ENCODE measurements around the gene MSH3.

The MSH3 gene

DNA sequence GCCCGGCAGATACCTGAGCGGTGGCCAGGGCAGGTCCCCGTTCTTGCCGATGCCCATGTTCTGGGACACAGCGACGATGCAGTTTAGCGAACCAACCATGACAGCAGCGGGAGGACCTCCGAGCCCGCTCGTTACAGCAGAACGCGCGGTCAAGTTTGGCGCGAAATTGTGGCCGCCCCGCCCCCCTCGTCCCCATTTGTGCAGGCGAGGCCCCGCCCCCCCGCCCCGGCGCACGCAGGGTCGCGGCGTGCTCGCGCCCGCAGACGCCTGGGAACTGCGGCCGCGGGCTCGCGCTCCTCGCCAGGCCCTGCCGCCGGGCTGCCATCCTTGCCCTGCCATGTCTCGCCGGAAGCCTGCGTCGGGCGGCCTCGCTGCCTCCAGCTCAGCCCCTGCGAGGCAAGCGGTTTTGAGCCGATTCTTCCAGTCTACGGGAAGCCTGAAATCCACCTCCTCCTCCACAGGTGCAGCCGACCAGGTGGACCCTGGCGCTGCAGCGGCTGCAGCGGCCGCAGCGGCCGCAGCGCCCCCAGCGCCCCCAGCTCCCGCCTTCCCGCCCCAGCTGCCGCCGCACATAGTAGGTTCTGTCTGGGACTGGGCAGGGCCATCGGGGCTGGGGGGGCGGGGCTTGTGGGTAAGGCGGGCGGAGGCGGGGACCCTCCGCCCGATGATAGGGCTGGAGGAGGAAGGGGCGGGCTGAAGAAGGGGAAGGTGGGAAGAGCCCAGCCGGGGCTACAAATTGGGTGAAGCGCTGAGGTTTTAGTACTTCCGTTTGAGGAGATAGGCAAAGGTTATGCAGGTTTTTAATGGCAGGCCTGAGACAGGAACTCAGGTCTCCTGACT is at the start of gene MSH3, which contains the start of gene DHFR:
TSS of gene MSH3 (plus strand) at position 262 of the 840 bp plus-strand sequence. CDS start at position 338, 76 bp downstream.
TSS of gene DHFR (minus strand) at position 593 of the 840 bp plus-strand sequence. CDS start at position 99, 494 bp downstream.
- DNase-seq (ENCODE audit: low read depth in 2 of 2) = peak; percentile 74 to 84

DNA sequence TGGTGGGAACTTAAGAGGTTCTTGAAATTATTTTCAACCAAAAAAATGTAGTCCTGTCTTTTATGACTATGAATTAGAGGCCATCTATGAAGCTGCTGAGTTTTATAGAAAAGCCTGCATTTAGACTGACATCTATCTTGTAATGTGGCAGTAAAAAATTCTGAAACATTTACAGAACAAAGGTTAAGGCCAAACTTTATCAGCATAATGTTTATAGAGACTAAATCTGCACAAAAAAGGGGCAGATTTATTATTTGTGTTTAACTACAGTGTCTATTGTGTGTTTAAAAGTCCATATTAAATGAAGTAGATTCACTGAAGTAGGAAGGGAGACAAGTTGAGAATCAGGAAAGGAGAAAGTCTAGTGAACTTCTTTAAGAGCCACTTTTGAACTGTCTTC is 47.1 kb upstream of the MSH3 start:
- DNase-seq (ENCODE audit: low read depth in 2 of 2) = no peak

DNA sequence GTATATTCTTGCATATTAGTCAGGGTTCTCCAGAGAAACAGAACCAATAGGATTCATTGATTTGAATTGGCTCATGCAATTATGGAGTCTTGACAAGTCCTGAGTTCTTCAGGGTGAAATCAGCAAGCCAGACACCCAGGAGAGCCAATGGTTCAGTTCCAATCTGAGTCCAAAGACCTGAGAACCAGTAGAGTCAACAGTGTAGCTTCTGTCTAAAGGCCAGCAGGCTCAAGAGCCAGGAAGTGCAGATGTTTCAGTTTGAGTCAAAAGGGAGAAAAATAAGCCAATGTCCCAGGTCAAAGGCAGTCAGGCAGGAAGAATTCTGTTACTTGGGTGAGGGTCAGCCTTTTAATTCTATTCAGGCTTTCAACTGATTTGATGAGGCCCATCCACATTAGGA is 46.6 kb upstream of the MSH3 start:
- no peak for DNase-seq (ENCODE audit: low read depth in 2 of 2)

DNA sequence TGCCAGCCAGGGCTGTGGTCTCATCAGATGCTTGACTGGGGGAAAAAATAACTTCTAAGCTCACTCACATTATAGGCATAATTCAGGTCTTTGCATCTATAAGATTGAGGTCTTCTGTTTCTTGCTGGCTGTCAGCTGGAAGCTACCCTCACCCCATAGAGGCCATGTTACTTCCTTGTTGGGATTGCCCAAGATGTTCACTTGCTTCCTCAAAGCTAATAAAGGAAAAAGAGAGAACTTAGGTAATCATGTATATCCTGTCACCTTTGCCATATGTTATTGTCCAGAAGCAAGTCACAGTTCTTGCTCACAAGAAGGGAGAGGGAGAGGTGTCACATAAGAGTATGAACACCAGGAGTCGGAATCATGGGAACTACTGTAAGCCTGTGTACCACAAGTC is 45.7 kb upstream of the MSH3 start:
- DNase-seq (ENCODE audit: low read depth in 2 of 2) = no peak

DNA sequence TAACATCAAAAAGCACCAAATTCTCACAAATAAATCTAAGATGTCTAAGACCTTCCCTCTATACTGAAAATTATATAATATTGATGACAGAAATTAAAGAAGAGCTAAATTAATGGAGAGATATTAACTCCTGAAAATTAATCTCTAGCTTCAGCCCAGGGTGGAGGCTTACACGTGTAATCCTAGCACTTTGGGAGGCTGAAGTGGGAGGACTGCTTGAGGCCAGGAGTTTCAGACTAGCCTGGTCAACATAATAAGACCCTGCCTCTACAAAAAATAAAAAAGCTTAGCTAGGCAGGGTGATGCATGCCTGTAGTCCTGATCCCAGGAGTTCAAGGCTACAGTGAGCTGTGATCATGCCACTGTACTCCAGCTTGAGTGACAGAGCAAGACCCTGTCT is 44.8 kb upstream of the MSH3 start:
- no peak for DNase-seq (ENCODE audit: low read depth in 2 of 2)

DNA sequence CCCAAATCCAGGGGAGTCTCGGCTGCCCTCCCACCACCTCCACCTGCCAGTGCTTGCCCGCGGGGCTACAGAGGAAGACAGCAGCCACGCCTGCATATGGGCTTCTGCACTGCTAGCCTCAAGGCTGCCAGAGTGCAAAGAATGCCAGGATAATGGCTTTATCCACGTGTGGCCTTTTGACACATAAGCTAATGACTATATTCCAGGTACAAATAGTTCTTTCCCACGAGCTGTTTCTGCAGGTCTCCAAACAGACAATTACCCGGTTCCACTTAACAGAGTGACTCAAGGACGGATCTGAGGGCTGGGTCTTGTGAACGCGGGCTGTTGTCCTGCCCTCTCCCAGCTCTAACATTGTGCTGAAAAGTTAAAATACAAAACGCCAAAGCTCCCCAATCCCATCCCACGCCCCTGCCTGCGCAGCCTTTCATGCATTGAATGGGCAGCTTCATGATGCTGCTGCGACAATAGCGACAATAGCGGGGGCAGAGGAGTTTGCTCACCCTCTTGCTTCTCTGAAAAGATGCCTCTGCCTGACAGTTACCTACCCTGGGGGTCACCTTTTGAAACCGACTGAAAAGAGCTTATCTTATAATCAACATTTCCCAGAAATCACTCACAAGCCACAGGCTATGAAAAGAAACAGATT is 39.1 kb upstream of the MSH3 start:
- no peak for DNase-seq (ENCODE audit: low read depth in 2 of 2)

DNA sequence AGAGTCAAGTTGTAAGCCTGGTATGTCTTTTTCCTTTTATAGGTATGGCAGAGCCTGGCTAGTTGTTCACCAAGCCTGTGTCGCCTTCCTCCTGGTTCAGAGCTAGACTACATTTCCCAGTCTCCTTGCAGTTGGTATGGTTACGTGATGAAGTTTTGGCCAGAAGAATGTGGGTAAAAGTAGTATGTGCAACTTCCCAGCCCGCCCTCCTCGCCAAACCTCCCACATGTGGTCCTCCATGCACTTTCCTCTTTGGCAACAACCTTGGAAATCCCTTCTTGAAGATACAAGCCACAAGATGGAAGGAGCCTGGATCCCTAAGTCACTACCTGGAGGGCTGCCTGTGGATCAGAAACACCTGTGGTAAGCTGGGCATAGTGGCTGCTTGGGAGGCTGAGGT is 36.0 kb upstream of the MSH3 start:
- no peak for DNase-seq (ENCODE audit: low read depth in 2 of 2)

DNA sequence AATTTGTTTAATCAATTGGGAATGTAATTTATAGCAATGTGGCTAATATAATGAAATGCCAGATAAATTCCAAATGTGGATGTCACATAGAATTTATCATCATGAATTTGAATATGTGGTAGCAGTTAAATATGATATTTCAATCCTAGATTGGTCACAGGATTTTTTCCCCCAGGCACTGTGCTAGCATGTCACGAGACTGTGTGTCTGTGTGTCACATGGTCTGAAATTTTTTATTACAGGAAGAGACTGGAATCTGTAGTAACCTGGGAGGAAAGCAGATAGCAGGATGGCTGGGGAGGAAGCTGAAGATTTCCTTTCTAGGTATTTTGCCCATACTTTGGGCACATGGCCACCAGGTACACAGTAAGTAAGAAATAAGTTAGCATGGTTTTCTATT is 35.4 kb upstream of the MSH3 start:
- no peak for DNase-seq (ENCODE audit: low read depth in 2 of 2)

DNA sequence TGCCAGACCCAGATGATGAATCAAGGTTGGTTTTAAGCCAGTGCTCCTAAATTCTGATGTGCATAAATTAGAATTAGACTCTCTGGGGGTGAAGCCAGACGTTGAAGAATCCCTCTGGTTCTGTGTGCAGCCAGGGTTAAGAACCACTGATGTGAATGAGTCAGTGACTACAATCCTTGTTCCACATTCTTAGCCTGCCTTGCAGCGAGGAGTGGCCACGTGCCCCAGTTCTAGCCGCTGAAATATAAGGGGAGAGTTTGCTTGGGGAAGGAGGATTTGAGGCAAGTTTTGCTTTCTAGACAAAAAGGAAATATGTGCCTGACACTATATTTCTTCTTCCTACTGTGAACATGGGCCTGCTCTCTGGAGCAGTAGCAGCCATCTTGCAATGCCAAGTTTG is 34.2 kb upstream of the MSH3 start:
- DNase-seq (ENCODE audit: low read depth in 2 of 2) = no peak

DNA sequence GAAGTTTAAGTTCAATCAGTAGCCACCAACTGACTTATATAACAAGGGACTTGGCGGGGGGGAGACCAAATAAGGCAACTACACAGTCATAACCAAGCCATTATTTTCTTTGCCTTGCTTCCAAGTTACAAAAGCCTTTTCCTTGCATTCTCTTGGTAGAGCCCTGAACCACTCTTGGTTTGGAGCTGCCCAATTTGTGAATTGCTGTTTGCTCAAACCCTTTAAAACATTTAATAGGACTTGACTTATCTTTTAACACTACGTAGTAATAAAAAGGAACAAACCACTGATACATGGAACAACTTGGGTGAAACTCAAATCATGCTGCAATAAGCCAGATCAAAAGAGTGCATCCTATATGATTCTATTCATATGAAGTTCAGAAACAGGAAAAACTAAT is 31.7 kb upstream of the MSH3 start:
- DNase-seq (ENCODE audit: low read depth in 2 of 2) = no peak

DNA sequence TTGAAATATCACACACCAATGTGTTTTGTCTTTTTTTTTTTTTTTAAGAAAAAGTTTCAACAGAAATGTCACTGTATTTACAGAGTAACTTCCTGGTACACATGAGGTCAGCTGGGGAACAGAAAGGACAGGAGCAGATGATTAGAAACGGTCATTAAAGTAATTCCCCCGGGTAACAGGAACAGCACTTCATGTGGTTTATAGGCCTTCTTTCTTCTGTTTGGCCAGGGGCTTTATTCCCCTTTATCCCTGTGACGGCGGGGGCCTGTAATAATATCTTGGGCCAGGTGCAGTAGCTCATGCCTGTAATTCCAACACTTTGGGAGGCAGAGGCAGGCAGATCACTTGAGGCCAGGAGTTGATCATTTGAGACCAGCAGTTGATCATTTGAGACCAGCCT is 30.5 kb upstream of the MSH3 start:
- DNase-seq (ENCODE audit: low read depth in 2 of 2) = no peak

DNA sequence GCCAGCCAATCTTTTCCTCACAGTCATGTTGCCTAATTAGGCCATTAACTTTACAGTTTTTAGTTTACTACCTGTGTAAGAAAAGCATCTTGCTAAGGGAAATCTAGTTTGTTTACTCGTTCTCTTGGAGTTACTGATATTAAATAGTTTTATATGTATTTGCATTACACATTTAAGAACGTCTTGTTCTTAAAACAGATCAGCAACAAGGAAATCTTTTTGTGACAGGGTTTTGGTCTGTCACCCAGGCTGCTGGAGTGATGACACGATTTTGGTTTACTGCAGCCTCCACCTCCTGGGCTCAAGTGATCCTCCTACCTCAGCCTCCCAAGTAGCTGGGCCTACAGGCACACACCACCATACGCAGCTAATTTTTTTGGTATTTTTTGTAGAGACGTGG is 29.2 kb upstream of the MSH3 start:
- no peak for DNase-seq (ENCODE audit: low read depth in 2 of 2)

DNA sequence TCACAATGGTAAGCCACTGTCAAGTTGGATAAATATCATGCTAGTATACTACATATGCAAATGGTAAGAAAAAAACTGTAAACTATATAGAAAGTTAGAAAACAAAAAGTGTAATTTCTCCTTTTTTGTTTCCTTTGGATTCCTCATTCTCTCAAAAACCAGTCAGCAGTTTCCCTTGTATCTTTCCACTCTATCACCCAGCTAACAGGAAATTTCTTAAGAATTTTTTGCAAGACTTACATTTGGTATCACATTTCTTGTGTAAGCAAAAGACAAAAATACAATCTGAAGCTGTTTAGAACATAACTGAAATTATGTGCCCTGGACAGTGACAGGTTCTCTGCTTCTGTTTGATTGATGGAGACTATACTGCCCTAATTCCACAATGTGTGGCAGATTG is 25.2 kb upstream of the MSH3 start:
- no peak for DNase-seq (ENCODE audit: low read depth in 2 of 2)

DNA sequence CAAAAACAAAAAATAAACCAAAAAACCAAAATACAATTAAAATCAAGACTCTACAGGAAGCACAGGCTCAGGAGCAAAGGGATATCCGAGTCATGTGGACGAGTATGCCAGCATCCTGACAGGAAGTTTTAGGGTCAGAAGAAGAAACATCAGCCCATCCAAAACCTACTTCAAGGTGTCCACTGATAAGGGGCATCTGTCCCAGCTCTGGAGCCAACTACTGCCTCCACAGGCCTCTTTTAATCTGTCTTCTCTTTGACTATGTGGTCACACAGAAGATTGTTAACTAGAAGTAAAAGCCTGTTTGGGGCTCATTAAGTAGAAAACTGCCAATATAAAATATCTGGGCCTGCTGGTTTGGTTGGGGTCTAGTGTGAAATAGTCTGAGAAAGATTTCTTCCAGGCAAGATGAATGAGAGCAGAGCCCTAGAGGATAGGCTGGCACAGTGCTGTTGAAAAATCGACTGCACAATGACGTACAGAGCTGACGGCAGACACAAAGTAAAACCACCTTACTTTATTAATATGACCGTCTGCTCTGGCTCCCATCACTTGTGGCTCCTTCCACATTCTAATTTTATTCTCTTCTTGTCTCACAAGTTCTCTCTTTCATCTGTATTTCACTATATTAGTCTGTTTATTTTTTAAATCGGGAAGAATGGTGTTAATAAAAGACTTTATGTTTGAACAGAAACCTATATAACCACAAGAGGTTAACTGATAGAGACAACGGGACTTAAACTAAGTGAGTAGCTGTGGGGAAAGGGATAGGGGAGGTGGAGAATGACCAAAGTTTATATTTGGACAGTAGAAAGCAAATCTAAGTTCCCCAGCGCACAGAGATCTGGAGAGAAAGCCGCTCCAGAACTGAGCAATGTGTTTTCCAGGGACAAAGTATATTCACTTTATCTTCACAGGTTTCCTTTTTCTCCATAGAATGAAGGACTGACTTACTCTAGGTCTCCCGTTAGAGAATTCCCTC is 22.9 kb upstream of the MSH3 start:
- DNase-seq (ENCODE audit: low read depth in 2 of 2) = no peak

DNA sequence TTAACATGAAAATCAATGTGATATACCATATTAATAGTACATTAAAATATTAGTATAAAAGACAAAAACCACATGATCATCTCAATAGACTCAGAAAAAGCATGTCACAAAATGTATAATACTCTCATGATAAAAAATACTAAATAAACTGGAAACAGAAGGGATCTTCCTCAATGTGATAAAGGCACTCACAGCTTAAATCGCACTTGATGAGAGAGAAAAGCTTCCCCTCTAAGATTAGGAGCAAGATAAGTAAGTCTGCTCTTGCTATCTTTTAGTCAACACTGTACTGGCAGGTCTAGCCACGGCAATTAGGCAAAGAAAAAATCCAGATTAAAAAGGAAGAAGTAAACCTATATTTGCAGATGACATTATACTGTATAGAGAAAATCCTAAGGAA is 21.8 kb upstream of the MSH3 start:
- no peak for DNase-seq (ENCODE audit: low read depth in 2 of 2)

DNA sequence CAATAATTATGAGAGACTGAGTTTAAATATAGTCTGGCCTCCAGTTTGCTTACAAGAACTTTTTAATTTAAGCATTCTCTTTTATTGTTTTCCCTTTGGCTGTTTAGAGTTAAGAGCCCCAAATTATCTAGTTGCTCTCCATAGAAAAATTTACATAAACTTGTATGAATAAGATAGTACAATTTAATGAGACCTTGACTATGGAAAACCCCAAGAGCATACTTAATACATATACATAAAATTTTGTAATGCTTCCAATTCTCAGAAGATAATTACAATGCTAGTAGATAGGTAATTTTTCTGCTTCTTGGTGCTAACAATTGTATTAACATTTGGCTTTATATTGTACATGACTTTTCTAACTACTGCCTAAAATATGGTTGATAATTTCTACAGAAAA is 20.3 kb upstream of the MSH3 start:
- DNase-seq (ENCODE audit: low read depth in 2 of 2) = no peak

DNA sequence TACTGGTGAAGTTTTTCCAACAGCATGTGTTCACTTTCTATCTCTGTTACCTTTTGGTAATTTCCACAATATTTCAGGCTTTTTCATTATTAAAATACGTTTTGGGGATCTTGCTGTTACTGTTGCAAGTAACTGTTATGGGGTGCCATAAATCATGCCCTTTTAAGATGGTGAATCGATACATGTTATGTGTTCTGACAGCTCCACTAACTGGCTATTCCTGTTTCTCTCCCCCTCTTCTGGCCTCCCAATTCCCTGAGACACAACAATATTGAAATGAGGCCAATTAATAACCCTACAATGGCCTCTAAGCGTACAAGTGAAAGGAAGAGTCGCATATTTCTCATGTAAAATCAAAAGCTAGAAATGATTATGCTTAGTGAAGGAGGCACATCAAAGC is 13.1 kb upstream of the MSH3 start:
- DNase-seq (ENCODE audit: low read depth in 2 of 2) = no peak

DNA sequence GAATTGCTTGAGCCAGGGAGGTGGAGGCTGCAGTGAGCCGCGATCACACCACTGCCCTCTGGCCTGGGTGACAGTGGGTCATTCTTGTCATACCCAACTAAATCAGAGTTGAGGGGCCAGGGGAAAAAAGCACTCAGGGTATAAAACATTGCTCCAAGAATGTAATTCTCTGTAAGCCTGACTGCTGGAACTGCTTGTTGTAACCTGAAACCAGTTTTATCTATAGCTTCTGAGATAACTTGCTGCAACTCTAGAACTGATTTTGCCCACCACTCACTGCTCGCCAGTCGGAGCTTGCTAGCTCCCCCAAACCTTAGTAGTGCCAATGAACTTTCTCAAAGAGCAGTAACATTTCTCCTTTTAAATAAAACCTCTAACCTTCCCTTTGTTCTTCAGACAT is 9.6 kb upstream of the MSH3 start:
- DNase-seq (ENCODE audit: low read depth in 2 of 2) = no peak

DNA sequence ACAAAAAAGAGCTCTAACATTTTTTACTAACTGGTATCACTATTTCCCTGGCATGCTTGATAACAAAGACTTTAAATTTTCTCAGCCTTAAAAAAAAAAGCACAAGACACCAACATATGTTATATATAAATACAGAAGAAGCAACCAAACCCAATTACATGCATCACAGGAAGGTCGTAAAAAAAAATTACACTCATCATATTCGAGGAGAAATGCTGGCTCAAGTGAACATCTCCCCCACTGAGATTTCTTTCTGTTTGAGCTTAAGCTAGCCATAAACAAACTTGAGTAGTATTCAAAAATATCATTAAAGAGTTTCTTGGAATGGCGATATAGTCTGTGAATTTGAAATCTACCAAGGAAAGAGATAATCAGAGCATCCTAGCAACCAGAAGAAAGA is 7.5 kb upstream of the MSH3 start:
- DNase-seq (ENCODE audit: low read depth in 2 of 2) = no peak

DNA sequence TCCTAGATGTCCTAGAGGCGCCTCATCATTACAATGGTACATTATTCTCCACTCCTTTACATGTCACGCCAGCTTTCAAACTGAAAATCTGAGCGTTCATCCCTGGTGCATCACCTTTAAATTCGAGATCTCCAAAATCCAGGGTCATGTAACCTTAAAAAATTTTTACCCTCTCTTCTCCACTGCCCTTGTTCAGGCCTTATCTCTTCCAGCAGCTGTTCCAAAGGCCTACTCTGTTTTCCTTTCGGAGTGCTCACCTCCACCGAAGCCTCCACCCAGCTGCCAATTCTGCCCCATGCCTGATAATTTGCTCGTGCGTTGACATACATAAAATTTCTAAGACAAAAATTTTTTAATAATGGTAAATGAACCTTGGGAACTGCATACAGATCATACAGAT is 950 bp upstream of the MSH3 start:
- DNase-seq (ENCODE audit: low read depth in 2 of 2) = no peak

DNA sequence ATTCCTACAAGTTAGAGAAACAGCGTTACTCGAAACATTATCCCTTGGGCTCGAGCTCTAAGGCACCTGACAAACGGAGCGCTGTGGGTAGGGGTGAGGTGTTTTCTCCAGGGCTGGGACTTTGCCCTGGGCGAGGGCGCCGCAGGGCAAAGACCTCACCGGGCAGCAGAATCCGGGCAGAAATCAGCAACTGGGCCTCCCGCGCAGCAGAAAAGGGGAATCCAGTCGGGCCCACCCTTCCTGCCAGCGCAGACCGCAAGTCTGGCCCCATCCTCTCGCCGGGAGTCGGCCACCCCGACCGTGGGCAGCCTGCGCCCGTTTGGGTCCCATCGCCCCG is 430 bp upstream of the MSH3 start:
- no peak for DNase-seq (ENCODE audit: low read depth in 2 of 2)

DNA sequence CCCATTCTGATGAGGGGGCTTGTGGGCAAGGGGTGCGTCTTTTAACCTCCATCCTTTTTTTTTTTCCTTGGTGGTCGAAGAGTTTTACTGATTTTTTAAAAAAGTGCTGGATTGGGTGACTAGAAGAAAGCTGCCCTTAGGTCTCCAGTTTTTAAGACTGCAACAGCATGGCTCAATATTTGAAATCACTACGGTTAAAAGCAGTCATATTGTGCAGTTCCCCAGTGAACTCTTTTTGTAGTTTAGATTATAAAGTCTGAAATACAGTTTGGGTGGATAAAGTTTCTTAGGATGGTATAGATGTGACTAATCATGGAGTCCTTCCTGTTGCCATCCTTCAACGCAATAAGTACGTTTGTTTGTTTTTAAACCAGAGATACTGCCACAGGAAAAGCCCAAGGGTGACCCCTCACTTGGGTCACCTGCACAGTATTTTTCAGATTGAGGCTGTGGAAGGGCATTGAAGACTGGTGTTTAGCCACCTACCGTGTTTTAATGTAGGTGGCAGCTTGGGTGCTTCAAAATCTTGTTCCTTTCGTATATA is 851 bp downstream of the MSH3 start:
- no peak for DNase-seq (ENCODE audit: low read depth in 2 of 2)

Measured in stimulated activated CD8-positive, alpha-beta memory T cell treated with anti-CD3 and anti-CD28 coated beads, Interleukin-7, amount 100 ng/mL, for 4 hours (primary cell).